ENCODE data around the gene FOXF1. TPM values are rescaled to one million over a fixed set of nuclear protein-coding genes. Genes with fewer than 3 reads are reported as not detected.
A peak's percentile ranks its signal among the peaks of the same experiment; 100 is the strongest.

The FOXF1 gene
- total RNA-seq, 2 experiments from 2014 or later = not detected

DNA sequence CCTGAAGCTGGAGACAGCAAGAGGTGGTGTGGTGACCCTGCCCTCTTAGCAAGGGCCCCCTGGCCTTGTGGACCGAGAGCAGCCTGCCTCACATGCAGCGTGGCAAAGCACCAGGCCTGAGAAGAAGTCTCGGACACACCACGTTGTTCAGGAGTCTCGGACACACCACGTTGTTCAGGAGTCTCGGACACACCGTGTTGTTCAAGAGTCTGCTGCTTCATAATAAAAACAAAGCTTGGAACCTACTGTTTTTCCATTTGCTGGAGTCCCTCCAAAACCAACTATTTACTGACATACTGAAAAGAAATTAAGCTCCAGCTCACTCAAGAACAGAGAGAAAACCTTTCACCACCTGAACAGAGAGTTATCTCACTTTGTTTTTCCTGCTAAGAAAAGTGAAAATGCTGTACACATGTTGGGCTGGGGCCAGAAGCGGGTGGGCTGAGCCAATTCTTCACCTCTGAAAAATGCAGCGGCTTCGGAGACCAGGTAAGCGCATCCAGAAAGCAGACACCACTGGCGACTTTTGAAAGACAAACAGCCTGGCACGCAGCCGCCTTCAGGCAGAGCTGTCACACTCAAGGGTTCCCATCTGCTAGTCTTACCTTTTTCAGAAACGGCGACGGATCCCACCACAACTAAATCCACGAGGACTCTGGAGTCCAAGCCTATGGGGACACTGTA lies 35.8 kb downstream of the FOXF1 start:
- Mint-ChIP-seq H3K4me1 (peaks cover 13% of the 10 kb centered on the region), H3K9me3 (no peaks in the 10 kb centered on the region), H3K27me3 (no peaks in the 10 kb centered on the region), H3K36me3 (ENCODE audit: low read depth) (peaks cover 34% of the 10 kb centered on the region), H3K27ac (no peak overlapping the region), H3K4me3 (no peak overlapping the region)
- ChIA-PET POLR2A (no interaction called here), CTCF (no interaction called here)
- no peak for DNase-seq

DNA sequence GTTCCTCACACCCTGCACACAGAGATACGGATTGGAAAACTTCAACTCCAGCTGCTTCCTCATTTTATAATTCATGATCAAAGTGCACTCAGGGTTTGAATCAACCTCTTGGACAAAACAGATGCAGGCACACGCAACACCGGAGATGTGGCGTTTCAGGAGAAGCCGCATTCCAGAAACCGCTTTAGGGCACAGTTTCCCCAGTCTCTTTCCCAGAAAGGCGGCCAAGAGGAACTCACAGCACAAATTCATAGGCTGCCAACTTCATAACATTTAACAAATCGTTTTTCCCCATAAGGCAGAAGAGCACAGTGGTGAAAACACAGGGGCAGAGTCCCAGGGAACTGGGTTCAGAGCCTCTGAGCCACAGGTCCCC lies 36.3 kb downstream of the FOXF1 start:
- Mint-ChIP-seq H3K4me3 (no peak overlapping the region), H3K4me1 (peaks cover 13% of the 10 kb centered on the region), H3K27ac (no peak overlapping the region), H3K9me3 (no peaks in the 10 kb centered on the region), H3K27me3 (no peaks in the 10 kb centered on the region), H3K36me3 (ENCODE audit: low read depth) (peaks cover 34% of the 10 kb centered on the region)
- no peak for DNase-seq
- ChIA-PET CTCF (no interaction called here), POLR2A (no interaction called here)

DNA sequence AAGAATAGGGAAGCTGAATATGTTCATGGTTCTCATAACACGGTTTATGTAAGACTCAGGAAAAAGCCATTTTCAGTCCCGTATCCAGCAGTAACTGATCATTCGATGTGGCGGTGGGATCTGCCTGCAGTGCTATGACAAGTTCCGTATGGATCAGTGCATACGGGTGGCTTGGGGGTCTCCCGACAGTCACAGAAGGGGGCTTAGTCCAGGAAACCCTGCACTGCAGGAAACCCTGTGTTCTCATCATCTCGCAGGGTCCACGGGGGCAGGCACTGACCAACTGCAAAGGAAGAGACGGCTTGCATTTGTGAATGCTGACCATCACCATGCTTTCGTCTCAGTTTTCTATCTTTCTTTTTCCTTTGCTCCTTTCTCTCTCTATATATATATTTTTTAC lies 37.0 kb downstream of the FOXF1 start:
- Mint-ChIP-seq H3K27ac (no peak overlapping the region), H3K9me3 (no peaks in the 10 kb centered on the region)
- CTCF ChIA-PET = no interaction called here

DNA sequence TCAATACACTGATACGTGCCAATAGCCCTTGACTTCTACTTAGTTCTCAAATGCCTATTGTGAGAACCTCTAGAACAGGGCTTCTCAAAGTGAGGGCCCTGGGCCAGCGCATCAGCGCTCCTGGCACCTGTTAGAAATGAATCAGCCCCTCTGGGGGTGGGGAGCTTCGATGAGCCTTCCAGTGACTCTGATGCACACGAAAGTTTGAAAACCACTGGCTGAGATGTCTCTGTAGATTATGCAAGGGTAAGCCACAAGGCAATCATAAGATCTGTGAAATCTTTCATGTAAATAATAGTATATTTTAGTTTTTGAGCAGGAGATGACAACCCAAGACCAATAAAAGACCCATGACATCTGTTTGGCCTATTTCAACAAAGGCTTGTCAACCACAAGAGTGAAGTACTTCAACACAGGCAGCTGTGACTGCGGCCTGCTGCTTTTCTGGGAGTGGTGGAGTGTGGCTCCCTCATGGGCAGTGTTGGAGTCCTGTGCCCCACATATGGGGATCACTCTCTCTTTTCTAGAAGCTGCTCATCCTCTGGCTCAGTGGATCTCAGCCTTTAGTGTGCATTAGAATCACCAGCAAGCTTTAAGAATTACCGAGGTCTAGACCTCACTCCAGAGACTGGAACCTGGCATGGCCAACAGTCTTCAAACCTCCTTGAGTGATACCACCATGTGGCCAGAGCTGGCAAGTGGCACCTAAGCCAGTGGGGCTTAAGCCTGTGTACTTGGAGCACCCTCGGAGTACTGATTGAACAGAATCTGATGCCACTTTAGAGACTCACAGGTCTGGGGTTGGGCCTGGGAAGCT lies 39.0 kb downstream of the FOXF1 start:
- CTCF ChIA-PET = interaction anchor here (1.1 kb wide), 1 partner anchor 15 kb away, joined by 4 read pairs; no protein-coding TSS in a partner anchor
- H3K27me3 Mint-ChIP-seq = no peaks in the 10 kb centered on the region
- peaks cover 42% of the 10 kb centered on the region for H3K36me3 Mint-ChIP-seq (ENCODE audit: low read depth)
- H3K4me1 Mint-ChIP-seq = peaks cover 25% of the 10 kb centered on the region
- peak; percentile 29 for DNase-seq
- no peaks in the 10 kb centered on the region for H3K9me3 Mint-ChIP-seq
- no peak overlapping the region for H3K4me3 Mint-ChIP-seq
- no peak overlapping the region for H3K27ac Mint-ChIP-seq
- POLR2A ChIA-PET = interaction anchor here (1.3 kb wide), 1 partner anchor 55 kb away, joined by 3 read pairs; no protein-coding TSS in a partner anchor

More for the DNA sequence above, 37.0 kb downstream of the FOXF1 start:
- H3K4me3 Mint-ChIP-seq = no peak overlapping the region
- POLR2A ChIA-PET = no interaction called here
- DNase-seq = no peak
- H3K4me1 Mint-ChIP-seq = peaks cover 13% of the 10 kb centered on the region
- no peaks in the 10 kb centered on the region for H3K27me3 Mint-ChIP-seq
- H3K36me3 Mint-ChIP-seq (ENCODE audit: low read depth) = peaks cover 34% of the 10 kb centered on the region

DNA sequence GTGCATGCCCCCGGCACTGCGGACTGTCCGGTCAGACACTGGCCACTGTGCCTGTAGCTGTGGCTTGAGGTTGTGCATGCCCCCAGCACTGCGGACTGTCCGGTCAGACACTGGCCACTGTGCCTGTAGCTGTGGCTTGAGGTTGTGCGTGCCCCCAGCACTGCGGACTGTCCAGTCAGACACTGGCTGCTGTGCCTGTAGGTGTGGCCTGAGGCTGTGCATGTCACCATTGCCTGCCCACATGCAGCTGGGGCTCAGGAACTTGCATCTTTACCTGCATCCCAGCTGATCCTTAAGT lies 39.5 kb downstream of the FOXF1 start:
- no peak overlapping the region for H3K27ac Mint-ChIP-seq

DNA sequence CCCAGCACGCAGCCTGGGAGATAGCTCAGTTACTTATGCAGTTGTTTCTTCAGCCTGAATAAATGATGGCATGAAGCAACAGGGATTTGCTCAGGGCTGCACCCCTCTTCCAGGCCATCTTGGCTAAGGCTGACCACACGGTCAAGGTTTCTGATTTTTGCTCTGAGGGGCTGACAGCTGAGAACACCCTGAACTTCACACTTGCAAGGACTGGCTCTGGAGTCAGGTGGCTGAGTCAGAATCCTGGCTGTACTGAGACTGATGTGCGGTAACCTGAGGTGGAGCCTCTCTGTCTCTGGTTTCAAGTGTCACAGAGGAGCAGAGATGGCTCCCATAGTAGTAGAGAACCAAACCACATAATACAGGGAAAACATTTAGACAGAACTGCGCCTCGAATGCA lies 40.0 kb downstream of the FOXF1 start:
- Mint-ChIP-seq H3K36me3 (ENCODE audit: low read depth) (peaks cover 36% of the 10 kb centered on the region), H3K4me1 (peaks cover 30% of the 10 kb centered on the region), H3K27ac (no peak overlapping the region), H3K4me3 (no peak overlapping the region), H3K27me3 (no peaks in the 10 kb centered on the region), H3K9me3 (no peaks in the 10 kb centered on the region)
- ChIA-PET CTCF (no interaction called here), POLR2A (interaction anchor here (1.3 kb wide), 1 partner anchor 54 kb away, joined by 3 read pairs; no protein-coding TSS in a partner anchor)
- no peak for DNase-seq

More for the DNA sequence above, 39.5 kb downstream of the FOXF1 start:
- POLR2A ChIA-PET = interaction anchor here (1.3 kb wide), 1 partner anchor 55 kb away, joined by 3 read pairs; no protein-coding TSS in a partner anchor
- Mint-ChIP-seq H3K9me3 (no peaks in the 10 kb centered on the region), H3K4me1 (peaks cover 26% of the 10 kb centered on the region), H3K4me3 (no peak overlapping the region), H3K36me3 (ENCODE audit: low read depth) (peaks cover 39% of the 10 kb centered on the region), H3K27me3 (no peaks in the 10 kb centered on the region)
- no peak for DNase-seq
- CTCF ChIA-PET = interaction anchor here (1.1 kb wide), 1 partner anchor 15 kb away, joined by 4 read pairs; no protein-coding TSS in a partner anchor

DNA sequence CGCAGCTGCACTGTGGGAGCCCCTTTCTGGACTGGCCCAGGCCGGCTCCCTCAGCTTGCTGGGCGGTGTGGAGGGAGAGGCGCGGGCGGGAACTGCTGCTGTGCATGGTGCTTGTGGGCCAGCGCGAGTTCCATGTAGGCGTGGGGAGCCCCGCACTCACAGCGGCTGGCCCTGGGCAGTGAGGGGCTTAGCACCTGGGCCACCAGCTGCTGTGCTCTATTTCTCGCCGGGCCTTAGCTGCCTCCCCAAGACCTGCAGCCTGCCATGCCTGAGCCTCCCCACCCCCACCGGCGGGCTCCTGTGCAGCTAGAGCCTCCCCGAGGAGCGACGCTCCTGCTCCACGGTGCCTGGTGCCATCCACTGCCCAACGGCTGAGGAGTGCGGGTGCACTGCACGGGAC lies 43.0 kb downstream of the FOXF1 start:
- CTCF ChIA-PET = interaction anchor here (1.1 kb wide), 1 partner anchor 10 kb away, joined by 3 read pairs; no protein-coding TSS in a partner anchor
- POLR2A ChIA-PET = interaction anchor here (2.1 kb wide), 1 partner anchor 830 kb away, joined by 6 read pairs; the partner anchor contains the start of gene FBXO31
- H3K36me3 Mint-ChIP-seq (ENCODE audit: low read depth) = peaks cover 21% of the 10 kb centered on the region
- H3K4me3 Mint-ChIP-seq = peak overlapping the region; percentile 86
- H3K27me3 Mint-ChIP-seq = no peaks in the 10 kb centered on the region
- DNase-seq = no peak
- peaks cover 35% of the 10 kb centered on the region for H3K4me1 Mint-ChIP-seq
- H3K9me3 Mint-ChIP-seq = no peaks in the 10 kb centered on the region
- no peak overlapping the region for H3K27ac Mint-ChIP-seq

DNA sequence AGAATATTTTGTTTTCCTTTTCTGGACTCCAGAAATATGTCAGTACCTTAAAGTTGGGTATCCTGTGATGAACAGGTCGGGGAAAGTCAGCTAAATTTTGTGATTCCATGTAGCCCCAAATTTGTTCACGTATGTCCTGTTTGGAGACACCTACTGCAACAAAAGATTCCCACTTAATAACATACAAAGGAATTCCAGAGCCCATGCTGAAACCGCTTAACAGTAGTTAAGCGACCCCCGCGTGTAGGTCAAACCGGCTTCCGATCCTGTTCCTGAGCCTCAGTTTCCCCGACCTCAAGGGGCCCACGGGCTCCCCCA lies 44.2 kb downstream of the FOXF1 start:
- Mint-ChIP-seq H3K4me1 (peaks cover 29% of the 10 kb centered on the region), H3K27me3 (peaks cover 1% of the 10 kb centered on the region), H3K4me3 (peak overlapping the region; percentile 86), H3K36me3 (ENCODE audit: low read depth) (peaks cover 21% of the 10 kb centered on the region), H3K27ac (peak overlapping the region; percentile 92), H3K9me3 (no peaks in the 10 kb centered on the region)
- no peak for DNase-seq
- ChIA-PET CTCF (interaction anchor here (1.3 kb wide), 1 partner anchor 10 kb away, joined by 6 read pairs; no protein-coding TSS in a partner anchor), POLR2A (no interaction called here)

DNA sequence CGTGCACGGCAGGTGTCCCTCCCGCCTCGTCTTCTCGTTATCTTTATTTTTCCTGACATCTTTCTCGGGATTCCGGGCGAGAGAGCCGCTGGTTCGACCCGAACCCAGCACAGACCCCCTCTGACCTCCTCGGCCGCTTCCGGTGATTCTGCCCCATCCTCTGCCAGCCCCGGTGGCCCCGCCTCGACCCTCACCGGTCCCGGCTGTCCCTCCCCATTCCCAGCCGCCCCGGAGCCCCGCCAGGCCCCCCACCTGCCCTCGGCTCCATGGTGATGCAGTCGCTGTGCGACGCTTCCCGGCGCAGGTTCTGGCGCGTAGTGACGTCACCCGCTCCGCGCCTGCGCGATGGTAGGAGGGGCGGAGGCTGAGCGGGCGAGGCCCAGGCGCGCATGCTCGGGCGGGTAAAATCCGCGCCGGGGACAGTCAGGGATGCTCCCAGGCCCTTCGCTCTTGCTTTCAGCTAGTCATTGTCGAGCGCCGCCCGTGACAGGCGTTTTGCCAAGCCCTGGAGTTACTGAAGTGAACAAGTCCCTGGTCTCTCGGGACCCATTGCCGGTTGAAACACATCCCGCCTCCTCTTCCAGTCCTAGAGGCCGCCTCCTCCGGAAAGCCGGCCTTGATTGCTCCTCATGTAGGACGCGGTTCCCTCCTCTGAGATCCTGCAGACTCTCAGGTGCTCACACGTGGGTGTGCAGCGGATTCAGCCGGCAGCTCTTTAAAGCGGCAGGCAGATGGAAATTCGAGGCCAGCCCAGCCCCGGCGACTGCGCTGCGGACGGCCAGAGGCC lies 44.8 kb downstream of the FOXF1 start, which contains the start of gene MTHFSD:
Gene MTHFSD (minus strand): TSS at position 319 of the 787 bp plus-strand sequence. CDS start 51 bp downstream, at position 268.
- Mint-ChIP-seq H3K9me3 (no peaks in the 10 kb centered on the region), H3K27ac (peak within 1 kb of the TSS; percentile 92), H3K36me3 (ENCODE audit: low read depth) (peaks cover 21% of the 10 kb centered on the region), H3K27me3 (peaks cover 1% of the 10 kb centered on the region), H3K4me3 (peak within 1 kb of the TSS; percentile 86), H3K4me1 (peaks cover 29% of the 10 kb centered on the region)
- peak; percentile 96 for DNase-seq
- ChIA-PET CTCF (interaction anchor here (1.3 kb wide), 1 partner anchor 10 kb away, joined by 6 read pairs; no protein-coding TSS in a partner anchor), POLR2A (interaction anchor here (0.5 to 0.9 kb wide), 2 partner anchors 50 to 722 kb away, joined by 3 read pairs; no protein-coding TSS in a partner anchor)

DNA sequence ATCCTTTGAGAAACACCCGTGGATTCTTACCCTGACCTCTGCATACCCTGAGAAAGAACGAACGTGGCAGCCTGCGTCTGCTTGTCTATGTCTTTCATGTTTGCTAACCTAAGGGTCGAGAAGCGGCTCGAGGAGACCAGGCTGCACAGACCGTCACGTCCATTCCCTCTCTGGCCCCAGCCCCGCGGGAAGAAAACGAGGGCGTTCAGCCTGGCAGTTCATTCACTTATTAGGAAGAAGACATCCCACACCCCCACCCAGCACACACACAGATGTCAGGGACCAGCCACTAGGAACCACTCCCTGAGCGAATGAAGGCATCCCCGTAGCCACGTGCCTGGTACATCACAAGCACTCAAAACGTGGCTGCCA lies 45.4 kb downstream of the FOXF1 start:
- ChIA-PET CTCF (interaction anchor here (1.3 kb wide), 1 partner anchor 9 kb away, joined by 6 read pairs; no protein-coding TSS in a partner anchor), POLR2A (interaction anchor here (0.5 to 0.9 kb wide), 2 partner anchors 49 to 722 kb away, joined by 3 read pairs; no protein-coding TSS in a partner anchor)
- H3K4me1 Mint-ChIP-seq = peaks cover 24% of the 10 kb centered on the region
- peak overlapping the region; percentile 92 for H3K27ac Mint-ChIP-seq
- peaks cover 19% of the 10 kb centered on the region for H3K36me3 Mint-ChIP-seq (ENCODE audit: low read depth)
- no peak for DNase-seq
- peaks cover 1% of the 10 kb centered on the region for H3K27me3 Mint-ChIP-seq
- no peaks in the 10 kb centered on the region for H3K9me3 Mint-ChIP-seq
- H3K4me3 Mint-ChIP-seq = peak overlapping the region; percentile 86

DNA sequence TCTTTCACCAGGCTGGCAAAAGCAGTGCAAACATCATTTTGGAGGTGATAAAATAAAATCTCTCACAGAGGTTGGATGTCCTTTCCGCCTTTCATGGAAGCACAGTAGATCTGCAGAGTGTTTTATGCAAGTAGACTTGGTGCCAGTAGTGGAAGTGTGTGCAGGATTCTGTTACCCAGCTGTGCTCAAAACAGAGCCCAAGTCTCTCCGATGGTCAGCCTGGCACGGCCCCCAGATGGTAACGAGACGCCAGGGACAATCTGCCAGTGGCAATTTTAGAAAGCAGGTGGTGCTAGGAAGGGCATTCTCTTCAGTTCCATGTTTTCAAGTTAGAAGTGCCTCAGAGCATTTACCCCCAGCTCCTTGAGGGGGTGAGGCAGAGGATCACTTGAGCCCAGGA lies 46.2 kb downstream of the FOXF1 start:
- peaks cover 1% of the 10 kb centered on the region for H3K27me3 Mint-ChIP-seq
- H3K27ac Mint-ChIP-seq = no peak overlapping the region
- CTCF ChIA-PET = no interaction called here
- DNase-seq = no peak
- H3K4me3 Mint-ChIP-seq = no peak overlapping the region
- H3K9me3 Mint-ChIP-seq = no peaks in the 10 kb centered on the region
- peaks cover 22% of the 10 kb centered on the region for H3K4me1 Mint-ChIP-seq
- peaks cover 14% of the 10 kb centered on the region for H3K36me3 Mint-ChIP-seq (ENCODE audit: low read depth)
- POLR2A ChIA-PET = no interaction called here

DNA sequence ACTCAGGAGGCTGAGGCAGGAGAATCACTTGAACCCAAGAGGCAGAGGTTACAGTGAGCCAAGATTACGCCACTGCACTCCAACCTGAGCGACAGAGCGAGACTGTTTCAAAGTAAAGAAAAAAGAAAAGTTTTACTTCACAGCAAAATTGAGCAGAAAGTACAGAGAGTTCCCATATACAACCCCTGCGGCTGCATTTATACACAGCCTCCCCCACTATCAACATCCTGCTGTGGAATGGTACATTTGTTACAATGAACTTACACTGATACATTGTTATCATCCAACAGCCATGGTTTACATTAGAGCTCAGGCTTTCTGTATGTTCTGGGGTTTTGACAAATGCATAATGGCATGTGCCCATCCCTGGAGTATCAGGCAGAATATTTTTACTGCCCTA lies 47.3 kb downstream of the FOXF1 start:
- peaks cover 21% of the 10 kb centered on the region for H3K4me1 Mint-ChIP-seq
- ChIA-PET POLR2A (no interaction called here), CTCF (interaction anchor here (0.8 to 1.3 kb wide), 2 partner anchors 203 to 505 kb away, joined by 3 to 4 read pairs; no protein-coding TSS in a partner anchor)
- no peak for DNase-seq
- H3K4me3 Mint-ChIP-seq = no peak overlapping the region
- no peak overlapping the region for H3K27ac Mint-ChIP-seq
- no peaks in the 10 kb centered on the region for H3K9me3 Mint-ChIP-seq
- peaks cover 11% of the 10 kb centered on the region for H3K36me3 Mint-ChIP-seq (ENCODE audit: low read depth)
- H3K27me3 Mint-ChIP-seq = peaks cover 1% of the 10 kb centered on the region
